K562 (cell line): ENCODE data around the gene PNMT. TPM values are rescaled to one million over a fixed set of nuclear protein-coding genes. Genes with fewer than 3 reads are reported as not detected.

Experiments used
- ATAC-seq: fragments of 200-7000 bp; cut with Tn5 transposase; 3 replicates; pipeline ENCODE4 v1.9.1; 2020; ENCODE audit warnings: moderate library complexity
- BruUV-seq: library from RNA; stranded (reverse); fragments of 400-500 nt; replicated peaks from 2 replicates; lab custom pipeline; 2021; lab: Mats Ljungman, UMichigan
- CTCF ChIA-PET: fragments of 300-600 bp; formaldehyde crosslinking; extraction: SDS; loops from one replicate; lab custom pipeline; 2021; ENCODE audit warnings: low intra/inter-chr PET ratio; lab: Yijun Ruan, JAX
- POLR2A ChIA-PET: fragments of 300-600, 350-650 bp; sonication (Branson Sonifier 250); formaldehyde crosslinking; extraction: SDS; loops from one replicate; lab custom pipeline; 2021; ENCODE audit warnings: antibody characterized with exemption, inconsistent platforms; lab: Yijun Ruan, JAX
- DNase-seq, 4 experiments: peaks; one replicate each; pipeline versions ENCODE4 v3.0.0 to v3.0.0-alpha.2; 2011 to 2018; ENCODE audit warnings: low spot score in 3 of 4, mixed read lengths in 3 of 4; ENCODE audit errors: extremely low read depth in 1 of 4
- FAIRE-seq: peaks from 2 replicates; lab custom pipeline; 2011; peaks lifted over from hg19 to GRCh38; lab: Jason Lieb, UNC
- H2AFZ ChIP-seq: 2 replicates; pipeline ENCODE4 v1.6.0; 2011; ENCODE audit warnings: low read depth, low read length, control low read depth, inconsistent platforms
- H3K27ac ChIP-seq: fragments of 200-600 bp; 3 replicates; pipeline ENCODE4 v1.8.0; 2011; ENCODE audit warnings: low read depth, mild to moderate bottlenecking, control low read depth, inconsistent platforms, low read length, moderate library complexity, mixed read lengths; ENCODE audit errors: extremely low read depth
- H3K27me3 ChIP-seq, 2 experiments: fragments of 300-600 bp in 1 of 2; 2 replicates in 1 of 2; 3 replicates in 1 of 2; pipeline versions ENCODE4 v1.6.0 to v1.8.0; 2011; ENCODE audit warnings: inconsistent platforms in 2 of 2, low read length in 2 of 2, mild to moderate bottlenecking in 1 of 2, mixed read lengths in 1 of 2, moderate library complexity in 1 of 2; ENCODE audit not compliant: control insufficient read depth in 2 of 2, insufficient read depth in 2 of 2
- H3K36me3 ChIP-seq: fragments of 300-600 bp; 3 replicates; pipeline ENCODE4 v1.8.0; 2011; ENCODE audit warnings: mild to moderate bottlenecking, low read length, inconsistent platforms; ENCODE audit not compliant: control insufficient read depth, insufficient read depth
- H3K4me1 ChIP-seq, 2 experiments: fragments of 200-600 bp in 1 of 2; replicated peaks in 1 of 2; 2 replicates in 1 of 2; 3 replicates in 1 of 2; pipeline versions ENCODE4 v1.5.1 to v1.8.0; 2011; ENCODE audit warnings: inconsistent platforms in 2 of 2, low read length in 2 of 2, mild to moderate bottlenecking in 1 of 2, mixed read lengths in 1 of 2, moderate library complexity in 1 of 2; ENCODE audit not compliant: control insufficient read depth in 2 of 2, insufficient read depth in 2 of 2
- H3K4me2 ChIP-seq: 2 replicates; pipeline ENCODE4 v1.6.1; 2011; ENCODE audit warnings: low read length, control low read depth, inconsistent platforms, mixed read lengths; ENCODE audit not compliant: insufficient read depth
- H3K4me3 ChIP-seq: fragments of 200-600 bp; sonication (generic), shearing (Covaris generic); 2 replicates; pipeline ENCODE4 v1.5.1; 2016; ENCODE audit warnings: control low read depth, inconsistent platforms
- H3K79me2 ChIP-seq: fragments of 200-600 bp; 3 replicates; pipeline ENCODE4 v1.8.0; 2011; ENCODE audit warnings: low read length, inconsistent platforms; ENCODE audit not compliant: control insufficient read depth, insufficient read depth
- H3K9ac ChIP-seq, 2 experiments: 2 replicates each; pipeline versions ENCODE4 v1.6.0 to v1.6.1; 2011; ENCODE audit warnings: low read depth in 2 of 2, low read length in 2 of 2, control low read depth in 1 of 2, inconsistent platforms in 1 of 2, mild to moderate bottlenecking in 1 of 2, mixed read lengths in 1 of 2; ENCODE audit not compliant: insufficient read depth in 1 of 2
- H3K9me1 ChIP-seq: one replicate; pipeline ENCODE4 v1.6.0; 2011; ENCODE audit warnings: inconsistent platforms, mild to moderate bottlenecking, low read length, moderate library complexity; ENCODE audit not compliant: control insufficient read depth, insufficient read depth
- H3K9me3 ChIP-seq: replicated peaks from 2 replicates; pipeline ENCODE4 v1.5.1; 2011; ENCODE audit warnings: low read depth, low read length, inconsistent platforms; ENCODE audit not compliant: control insufficient read depth, insufficient read depth
- H4K20me1 ChIP-seq: replicated peaks from 2 replicates; pipeline ENCODE4 v1.6.1; 2011; ENCODE audit warnings: low read length, inconsistent platforms, mixed read lengths; ENCODE audit not compliant: control insufficient read depth, insufficient read depth
- ARID2 ChIP-seq: fragments of 450-650 bp; IDR thresholded peaks from 2 replicates; pipeline ENCODE4 v1.6.1; 2017; ENCODE audit warnings: antibody characterized with exemption, mild to moderate bottlenecking
- CBFA2T2 ChIP-seq: fragments of 450-650 bp; conservative IDR thresholded peaks from 2 replicates; pipeline ENCODE4 v1.6.1; 2017; ENCODE audit warnings: mild to moderate bottlenecking
- NONO ChIP-seq, 2 experiments: fragments of 200-400 bp in 1 of 2; fragments of 450-650 bp in 1 of 2; formaldehyde crosslinking in 1 of 2; IDR thresholded peaks; 2 replicates each; pipeline ENCODE4 v1.6.1; 2017; ENCODE audit warnings: low read depth in 2 of 2, mild to moderate bottlenecking in 2 of 2, moderate library complexity in 2 of 2, low read length in 1 of 2
- SETDB1 ChIP-seq: IDR thresholded peaks from one replicate; pipeline ENCODE4 v1.6.1; 2012; ENCODE audit warnings: low read length, control low read depth, inconsistent platforms
- SREBF1 ChIP-seq: fragments of 150-350 bp; IDR thresholded peaks from 2 replicates; pipeline ENCODE4 v1.6.1; 2014; ENCODE audit warnings: antibody characterized with exemption, low read depth, low read length, borderline replicate concordance
- ZBTB49 ChIP-seq: sonication (generic); formaldehyde crosslinking; IDR thresholded peaks from 2 replicates; pipeline ENCODE4 v1.8.0; 2022; ENCODE audit warnings: missing genetic modification reagents, mild to moderate bottlenecking, borderline replicate concordance
- ZNF57 ChIP-seq: fragments of 450-650 bp; formaldehyde crosslinking; IDR thresholded peaks from 2 replicates; pipeline ENCODE4 v1.4.0; 2020; ENCODE audit warnings: mild to moderate bottlenecking, moderate library complexity
- WGBS: fragments of 100-300 bp; shearing (Covaris generic); methylation state at CpG from one replicate; pipeline ENCODE4 v1.1.6; 2016; ENCODE audit warnings: low coverage, mixed read lengths; ENCODE audit not compliant: insufficient coverage; ENCODE audit errors: missing lambda C conversion rate; 5-methylcytosine and 5-hydroxymethylcytosine counted together
- in situ Hi-C: fragments of 300-500 bp; cut with MboI; formaldehyde crosslinking; loops from 4 replicates; pipeline ENCODE4 v1.15.0; 2018; ENCODE audit warnings: inconsistent platforms, mixed read lengths
- intact Hi-C: fragments of 100-400 bp; cut with micrococcal nuclease; formaldehyde crosslinking; loops from 2 replicates; pipeline ENCODE4 v1.14.2; 2022
- polyA plus RNA-seq, 8 experiments: library from polyadenylated mRNA; depleted of rRNA in 4 of 8; stranded (reverse) in 5 of 8; unstranded in 3 of 8; fragments of >200 nt; fragmentation: Nextera tagmentation in 2 of 8; fragmentation: Illumina TruSeq in 1 of 8; extraction: Ambion mirVana in 2 of 8; extraction: Trizol in 1 of 8; gene quantifications; 2 replicates each; pipeline versions ENCODE4 v1.2.1 to v1.2.3, GENCODE V29; 2011 to 2014; ENCODE audit warnings: inconsistent platforms in 1 of 8, missing spikeins in 1 of 8
- total RNA-seq, 7 experiments: library from RNA; depleted of rRNA in 6 of 7; stranded (reverse); fragments of >200 nt in 6 of 7; fragmentation: Illumina TruSeq in 2 of 7; extraction: Trizol in 2 of 7; gene quantifications; 2 replicates each; pipeline versions ENCODE4 v1.2.1 to v1.2.3, GENCODE V29; 2011 to 2021; ENCODE audit warnings: low replicate concordance in 1 of 7
- TF ChIP-seq, protein P1 (sequence below), 3 experiments: fragments of 200-800 bp in 1 of 3; fragments of 250-450 bp in 1 of 3; fragments of 450-650 bp in 1 of 3; sonication (Bioruptor Pico) in 1 of 3; sonication (Bioruptor generic) in 1 of 3; formaldehyde crosslinking in 1 of 3; IDR thresholded peaks; 2 replicates each; pipeline versions ENCODE4 v1.6.1 to v1.8.0; 2016 to 2022; ENCODE audit warnings: mild to moderate bottlenecking in 2 of 3, missing genetic modification characterization in 2 of 3, missing compliant biosample characterization in 1 of 3, moderate library complexity in 1 of 3
- TF ChIP-seq, protein P2 (sequence below): fragments of 200-800 bp; sonication (Bioruptor generic); IDR thresholded peaks from 2 replicates; pipeline ENCODE4 v1.6.1; 2017; ENCODE audit warnings: missing genetic modification characterization, missing compliant biosample characterization
- TF ChIP-seq, protein P3 (sequence below): sonication (generic); formaldehyde crosslinking; IDR thresholded peaks from 2 replicates; pipeline ENCODE4 v1.8.0; 2023; ENCODE audit warnings: mild to moderate bottlenecking, missing genetic modification reagents

PNMT gene
- total and polyA plus RNA-seq, 9 of the 15 experiments (the other 6 are each of a cell fraction or from before 2014, with no cell fraction given), result 0.55 to 18.1 (median 5.8) TPM

DNA sequence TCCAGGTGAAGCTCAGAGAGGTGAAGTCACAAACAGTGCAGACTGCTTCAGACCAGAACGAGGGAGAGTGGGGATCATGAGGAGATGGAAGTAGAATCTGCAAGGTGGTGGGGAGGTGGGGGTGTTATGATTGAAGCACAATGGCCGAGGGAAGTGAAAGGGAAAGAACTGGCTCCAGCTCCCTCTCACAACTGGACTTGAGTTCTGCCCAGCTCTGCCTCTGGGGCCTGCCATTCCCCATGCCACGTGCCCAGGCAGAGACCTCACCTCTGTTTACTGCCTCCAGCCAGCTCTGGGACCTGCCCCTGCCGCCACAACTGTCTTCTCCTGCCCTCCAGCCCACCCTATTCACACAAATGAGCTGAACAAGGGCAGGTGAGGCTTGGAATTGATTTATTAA is 2.5 kb downstream of the PNMT start:
- no TSS peak for BruUV-seq
- ChIA-PET CTCF (interaction anchor here (1.4 to 8.3 kb wide), 2 partner anchors 49 to 83 kb away, joined by 6 to 131 read pairs; no protein-coding TSS in a partner anchor), POLR2A (interaction anchor here (0.7 to 3.4 kb wide), 10 partner anchors 10 to 303 kb away, joined by 3 to 16 read pairs (median 4); partner anchors contain the start of gene PGAP3)
- Histone ChIP-seq H3K79me2 (peaks cover 13% of the 10 kb centered on the region; the same call in 2 of the 3 replicates), H3K9ac (peak overlapping the region in 1 of 2 experiments; percentile 31; a peak in 1 of 4 replicates), H3K4me3 (no peak overlapping the region), H3K4me2 (no peak overlapping the region), H4K20me1 (no peaks in the 10 kb centered on the region; the same call in 1 of the 2 replicates), H3K4me1 (peaks cover 38 to 93% of the 10 kb centered on the region in 2 experiments), H3K9me1 (no peaks in the 10 kb centered on the region), H3K27ac (no peak overlapping the region), H3K9me3 (no peaks in the 10 kb centered on the region), H2AFZ (no peak overlapping the region), H3K36me3 (0 out of 3 replicates have a peak, but pooled peaks cover 2% of the 10 kb centered on the region), H3K27me3 (no peaks in the 10 kb centered on the region)
- ATAC-seq, result no peak
- WGBS, result 64% methylated on average over 4 of the region's 4 CpGs
- no peak for FAIRE-seq
- intact Hi-C loops (loop anchor here (5.0 kb wide), 1 partner anchor 82 kb away; no protein-coding TSS in a partner anchor), in situ Hi-C loops (loop anchor here (5.0 kb wide), 1 partner anchor 48 kb away; no protein-coding TSS in a partner anchor)
- TF ChIP-seq ZNF57 (no peak), CBFA2T2 (no peak), SETDB1 (no peak), SREBF1 (no peak), NONO (IDR thresholded peaks at IDR 0.05; ENCODE audit: low read depth in 2 of 2, low read length in 1 of 2) (no peak), ARID2 (no peak), ZBTB49 (no peak)
- TF ChIP-seq, protein P1, sequence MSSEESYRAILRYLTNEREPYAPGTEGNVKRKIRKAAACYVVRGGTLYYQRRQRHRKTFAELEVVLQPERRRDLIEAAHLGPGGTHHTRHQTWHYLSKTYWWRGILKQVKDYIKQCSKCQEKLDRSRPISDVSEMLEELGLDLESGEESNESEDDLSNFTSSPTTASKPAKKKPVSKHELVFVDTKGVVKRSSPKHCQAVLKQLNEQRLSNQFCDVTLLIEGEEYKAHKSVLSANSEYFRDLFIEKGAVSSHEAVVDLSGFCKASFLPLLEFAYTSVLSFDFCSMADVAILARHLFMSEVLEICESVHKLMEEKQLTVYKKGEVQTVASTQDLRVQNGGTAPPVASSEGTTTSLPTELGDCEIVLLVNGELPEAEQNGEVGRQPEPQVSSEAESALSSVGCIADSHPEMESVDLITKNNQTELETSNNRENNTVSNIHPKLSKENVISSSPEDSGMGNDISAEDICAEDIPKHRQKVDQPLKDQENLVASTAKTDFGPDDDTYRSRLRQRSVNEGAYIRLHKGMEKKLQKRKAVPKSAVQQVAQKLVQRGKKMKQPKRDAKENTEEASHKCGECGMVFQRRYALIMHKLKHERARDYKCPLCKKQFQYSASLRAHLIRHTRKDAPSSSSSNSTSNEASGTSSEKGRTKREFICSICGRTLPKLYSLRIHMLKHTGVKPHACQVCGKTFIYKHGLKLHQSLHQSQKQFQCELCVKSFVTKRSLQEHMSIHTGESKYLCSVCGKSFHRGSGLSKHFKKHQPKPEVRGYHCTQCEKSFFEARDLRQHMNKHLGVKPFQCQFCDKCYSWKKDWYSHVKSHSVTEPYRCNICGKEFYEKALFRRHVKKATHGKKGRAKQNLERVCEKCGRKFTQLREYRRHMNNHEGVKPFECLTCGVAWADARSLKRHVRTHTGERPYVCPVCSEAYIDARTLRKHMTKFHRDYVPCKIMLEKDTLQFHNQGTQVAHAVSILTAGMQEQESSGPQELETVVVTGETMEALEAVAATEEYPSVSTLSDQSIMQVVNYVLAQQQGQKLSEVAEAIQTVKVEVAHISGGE (CRISPR knock-in tag; IDR thresholded peaks at IDR 0.05), result no peak
- TF ChIP-seq, protein P2, sequence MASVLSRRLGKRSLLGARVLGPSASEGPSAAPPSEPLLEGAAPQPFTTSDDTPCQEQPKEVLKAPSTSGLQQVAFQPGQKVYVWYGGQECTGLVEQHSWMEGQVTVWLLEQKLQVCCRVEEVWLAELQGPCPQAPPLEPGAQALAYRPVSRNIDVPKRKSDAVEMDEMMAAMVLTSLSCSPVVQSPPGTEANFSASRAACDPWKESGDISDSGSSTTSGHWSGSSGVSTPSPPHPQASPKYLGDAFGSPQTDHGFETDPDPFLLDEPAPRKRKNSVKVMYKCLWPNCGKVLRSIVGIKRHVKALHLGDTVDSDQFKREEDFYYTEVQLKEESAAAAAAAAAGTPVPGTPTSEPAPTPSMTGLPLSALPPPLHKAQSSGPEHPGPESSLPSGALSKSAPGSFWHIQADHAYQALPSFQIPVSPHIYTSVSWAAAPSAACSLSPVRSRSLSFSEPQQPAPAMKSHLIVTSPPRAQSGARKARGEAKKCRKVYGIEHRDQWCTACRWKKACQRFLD, result no peak
- TF ChIP-seq, protein P3, sequence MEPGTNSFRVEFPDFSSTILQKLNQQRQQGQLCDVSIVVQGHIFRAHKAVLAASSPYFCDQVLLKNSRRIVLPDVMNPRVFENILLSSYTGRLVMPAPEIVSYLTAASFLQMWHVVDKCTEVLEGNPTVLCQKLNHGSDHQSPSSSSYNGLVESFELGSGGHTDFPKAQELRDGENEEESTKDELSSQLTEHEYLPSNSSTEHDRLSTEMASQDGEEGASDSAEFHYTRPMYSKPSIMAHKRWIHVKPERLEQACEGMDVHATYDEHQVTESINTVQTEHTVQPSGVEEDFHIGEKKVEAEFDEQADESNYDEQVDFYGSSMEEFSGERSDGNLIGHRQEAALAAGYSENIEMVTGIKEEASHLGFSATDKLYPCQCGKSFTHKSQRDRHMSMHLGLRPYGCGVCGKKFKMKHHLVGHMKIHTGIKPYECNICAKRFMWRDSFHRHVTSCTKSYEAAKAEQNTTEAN (CRISPR knock-in tag), result no peak
- DNase-seq, result no peak
